HuH-7.5 (cell line): ENCODE data around the gene DIS3.
"Not testable (repeated sequence)": the region's sequence is repeated elsewhere in the genome, so short reads cannot be mapped to it uniquely, and the experiment has no call there.

Experiments used
- DNase-seq: peaks from one replicate; pipeline ENCODE4 v3.0.0; 2011; ENCODE audit warnings: low spot score

Gene DIS3

GRCh38 chr13:72781451-72782439 lies at the start of gene DIS3, which contains the start of gene PIBF1:
TSS of gene DIS3 (minus strand) at chr13:72781900. CDS start at chr13:72781832, 68 bp downstream.
TSS of gene PIBF1 (plus strand) at chr13:72782133. CDS start at chr13:72783470, 1,337 bp downstream.
- peak; percentile 71 for DNase-seq

GRCh38 chr13:72823724-72824123 lies 42.0 kb upstream of the DIS3 start:
- DNase-seq, result no peak

GRCh38 chr13:72823081-72823480 lies 41.4 kb upstream of the DIS3 start:
- DNase-seq, result no peak

- DNase-seq, result no peak
Measured at GRCh38 chr13:72820898-72821279, 39.2 kb upstream of the DIS3 start.

GRCh38 chr13:72820156-72820897 lies 38.6 kb upstream of the DIS3 start:
- no peak for DNase-seq

GRCh38 chr13:72808917-72809500 lies 27.3 kb upstream of the DIS3 start:
- no peak for DNase-seq

GRCh38 chr13:72806514-72806913 lies 24.8 kb upstream of the DIS3 start:
- not testable (repeated sequence) for DNase-seq

GRCh38 chr13:72805676-72806346 lies 24.1 kb upstream of the DIS3 start:
- DNase-seq, result no peak

- DNase-seq, result no peak
Measured at GRCh38 chr13:72804301-72804700, 22.6 kb upstream of the DIS3 start.

- no peak for DNase-seq
Measured at GRCh38 chr13:72798817-72799216, 17.1 kb upstream of the DIS3 start.

- DNase-seq, result no peak
Measured at GRCh38 chr13:72792640-72793039, 10.9 kb upstream of the DIS3 start.

GRCh38 chr13:72788831-72789230 lies 7.1 kb upstream of the DIS3 start:
- no peak for DNase-seq

GRCh38 chr13:72784679-72785078 lies 3.0 kb upstream of the DIS3 start:
- DNase-seq, result not testable (repeated sequence)

- DNase-seq, result no peak
Measured at GRCh38 chr13:72782717-72783116, 1.0 kb upstream of the DIS3 start.

GRCh38 chr13:72774019-72774418 lies 7.7 kb downstream of the DIS3 start:
- DNase-seq, result no peak

- no peak for DNase-seq
Measured at GRCh38 chr13:72763411-72763810, 18.3 kb downstream of the DIS3 start.

GRCh38 chr13:72760189-72760588 lies 21.5 kb downstream of the DIS3 start:
- DNase-seq, result no peak

- no peak for DNase-seq
Measured at GRCh38 chr13:72757792-72758535, 23.7 kb downstream of the DIS3 start.

GRCh38 chr13:72754111-72754510 lies 27.6 kb downstream of the DIS3 start:
- no peak for DNase-seq

GRCh38 chr13:72751220-72751619 lies 30.5 kb downstream of the DIS3 start:
- no peak for DNase-seq

- no peak for DNase-seq
Measured at GRCh38 chr13:72745260-72745659, 36.4 kb downstream of the DIS3 start.
